Measurements from ENCODE around the gene COBL. TPM values are rescaled to one million over a fixed set of nuclear protein-coding genes. Genes with fewer than 3 reads are reported as not detected.
A peak's percentile ranks its signal among the peaks of the same experiment; 100 is the strongest.

The COBL gene
- total RNA-seq, 2 donors from 2014 or later, result 27.5 to 28.3 TPM

GRCh38 chr7:51038573-51038972 is 278.0 kb downstream of the COBL start:
- Histone ChIP-seq H3K4me1 (ENCODE audit: control insufficient read depth, insufficient read depth, low read length) (peaks cover 9% of the 10 kb centered on the region), H3K36me3 (ENCODE audit: control insufficient read depth, insufficient read depth, low read length) (peaks cover 10% of the 10 kb centered on the region), H3K27ac (ENCODE audit: low read depth, low read length) (no peak overlapping the region), H3K27me3 (ENCODE audit: control insufficient read depth, insufficient read depth, low read length, poor library complexity, severe bottlenecking) (no peaks in the 10 kb centered on the region), H3K4me3 (ENCODE audit: low read length) (no peak overlapping the region), H3K9me3 (ENCODE audit: control insufficient read depth, low read length) (no peaks in the 10 kb centered on the region), H3K9ac (ENCODE audit: extremely low read depth, low read length, poor library complexity, severe bottlenecking) (no peak overlapping the region)
- TF ChIP-seq CTCF (conservative IDR thresholded peaks at IDR 0.05), result no peak
- Mint-ChIP-seq H3K27me3 (ENCODE audit: insufficient read depth) (no peaks in the 10 kb centered on the region), H3K9me3 (no peaks in the 10 kb centered on the region), H3K36me3 (ENCODE audit: low read depth) (peaks cover 2% of the 10 kb centered on the region), H3K4me1 (peaks cover 14% of the 10 kb centered on the region), H3K4me3 (no peak overlapping the region), H3K27ac (no peak overlapping the region)
- no peak for DNase-seq
- WGBS, 2 experiments (ENCODE audit: insufficient coverage in 1 of 2, insufficient read length in 1 of 2), result 85 to 91% methylated on average over 3 of the region's 3 CpGs

- H3K9me3 Mint-ChIP-seq, result no peaks in the 10 kb centered on the region
- no peak overlapping the region for H3K27ac Mint-ChIP-seq
- Histone ChIP-seq H3K4me1 (ENCODE audit: control insufficient read depth, insufficient read depth, low read length) (peaks cover 9% of the 10 kb centered on the region), H3K27ac (ENCODE audit: low read depth, low read length) (no peak overlapping the region), H3K27me3 (ENCODE audit: control insufficient read depth, insufficient read depth, low read length, poor library complexity, severe bottlenecking) (no peaks in the 10 kb centered on the region), H3K4me3 (ENCODE audit: low read length) (no peak overlapping the region), H3K36me3 (ENCODE audit: control insufficient read depth, insufficient read depth, low read length) (no peaks in the 10 kb centered on the region), H3K9me3 (ENCODE audit: control insufficient read depth, low read length) (no peaks in the 10 kb centered on the region), H3K9ac (ENCODE audit: extremely low read depth, low read length, poor library complexity, severe bottlenecking) (no peak overlapping the region)
- no peaks in the 10 kb centered on the region for H3K27me3 Mint-ChIP-seq (ENCODE audit: insufficient read depth)
- H3K4me3 Mint-ChIP-seq, result no peak overlapping the region
- DNase-seq, result no peak
- WGBS, 2 experiments (ENCODE audit: insufficient coverage in 1 of 2, insufficient read length in 1 of 2), result 97 to 98% methylated on average over 6 to 8 of the region's 8 CpGs
- peaks cover 14% of the 10 kb centered on the region for H3K4me1 Mint-ChIP-seq
- peaks cover 2% of the 10 kb centered on the region for H3K36me3 Mint-ChIP-seq (ENCODE audit: low read depth)
- no peak for TF ChIP-seq CTCF (conservative IDR thresholded peaks at IDR 0.05)
Observed at GRCh38 chr7:51035716-51036115, 280.9 kb downstream of the COBL start.

GRCh38 chr7:51034521-51035264 is 281.9 kb downstream of the COBL start:
- WGBS, 2 experiments (ENCODE audit: insufficient coverage in 1 of 2, insufficient read length in 1 of 2), result 73 to 78% methylated on average over 7 to 10 of the region's 10 CpGs
- Histone ChIP-seq H3K4me3 (ENCODE audit: low read length) (no peak overlapping the region), H3K4me1 (ENCODE audit: control insufficient read depth, insufficient read depth, low read length) (peaks cover 9% of the 10 kb centered on the region), H3K27me3 (ENCODE audit: control insufficient read depth, insufficient read depth, low read length, poor library complexity, severe bottlenecking) (no peaks in the 10 kb centered on the region), H3K27ac (ENCODE audit: low read depth, low read length) (no peak overlapping the region), H3K9me3 (ENCODE audit: control insufficient read depth, low read length) (no peaks in the 10 kb centered on the region), H3K36me3 (ENCODE audit: control insufficient read depth, insufficient read depth, low read length) (no peaks in the 10 kb centered on the region), H3K9ac (ENCODE audit: extremely low read depth, low read length, poor library complexity, severe bottlenecking) (peak overlapping the region; percentile 4)
- H3K27me3 Mint-ChIP-seq (ENCODE audit: insufficient read depth), result no peaks in the 10 kb centered on the region
- DNase-seq, result no peak
- H3K9me3 Mint-ChIP-seq, result no peaks in the 10 kb centered on the region
- no peak overlapping the region for H3K4me3 Mint-ChIP-seq
- peaks cover 14% of the 10 kb centered on the region for H3K4me1 Mint-ChIP-seq
- TF ChIP-seq CTCF (conservative IDR thresholded peaks at IDR 0.05), result no peak
- no peak overlapping the region for H3K27ac Mint-ChIP-seq
- H3K36me3 Mint-ChIP-seq (ENCODE audit: low read depth), result peaks cover 2% of the 10 kb centered on the region
